Osteocyte (in vitro differentiated cells): ENCODE measurements around the gene RGS13. TPM values are rescaled to one million over a fixed set of nuclear protein-coding genes. Genes with fewer than 3 reads are reported as not detected.
A peak's percentile ranks its signal among the peaks of the same experiment; 100 is the strongest.

Experiments
- DNase-seq: peaks from one replicate; pipeline ENCODE4 v3.0.0; 2021; ENCODE audit warnings: mixed read lengths; ENCODE audit not compliant: unreplicated experiment; ENCODE audit errors: extremely low spot score
- H3K27ac Mint-ChIP-seq: one replicate; pipeline ENCODE4 v1.8.0; 2021; ENCODE audit warnings: mild to moderate bottlenecking, mixed read lengths; ENCODE audit not compliant: unreplicated experiment
- H3K27me3 Mint-ChIP-seq: one replicate; pipeline ENCODE4 v1.8.0; 2021; ENCODE audit warnings: mixed read lengths; ENCODE audit not compliant: unreplicated experiment
- H3K36me3 Mint-ChIP-seq: one replicate; pipeline ENCODE4 v1.8.0; 2021; ENCODE audit warnings: mixed read lengths; ENCODE audit not compliant: unreplicated experiment
- H3K4me1 Mint-ChIP-seq: one replicate; pipeline ENCODE4 v1.8.0; 2021; ENCODE audit warnings: mixed read lengths; ENCODE audit not compliant: unreplicated experiment
- H3K4me3 Mint-ChIP-seq: one replicate; pipeline ENCODE4 v1.8.0; 2021; ENCODE audit warnings: mild to moderate bottlenecking, moderate library complexity, mixed read lengths; ENCODE audit not compliant: unreplicated experiment
- H3K9me3 Mint-ChIP-seq: one replicate; pipeline ENCODE4 v1.8.0; 2021; ENCODE audit warnings: mixed read lengths; ENCODE audit not compliant: unreplicated experiment
- total RNA-seq: library from RNA; stranded (reverse); gene quantifications from 2 replicates; pipeline ENCODE4 v1.2.1, GENCODE V29; 2021
- TF ChIP-seq, protein P1 (sequence below): fragments of 200-600 bp; sonication (generic); IDR thresholded peaks from 2 replicates; pipeline ENCODE4 v1.5.0; 2021; ENCODE audit warnings: antibody characterized with exemption, mild to moderate bottlenecking, moderate library complexity

RGS13 gene
- total RNA-seq, 1 donor from 2014 or later, result not detected

DNA sequence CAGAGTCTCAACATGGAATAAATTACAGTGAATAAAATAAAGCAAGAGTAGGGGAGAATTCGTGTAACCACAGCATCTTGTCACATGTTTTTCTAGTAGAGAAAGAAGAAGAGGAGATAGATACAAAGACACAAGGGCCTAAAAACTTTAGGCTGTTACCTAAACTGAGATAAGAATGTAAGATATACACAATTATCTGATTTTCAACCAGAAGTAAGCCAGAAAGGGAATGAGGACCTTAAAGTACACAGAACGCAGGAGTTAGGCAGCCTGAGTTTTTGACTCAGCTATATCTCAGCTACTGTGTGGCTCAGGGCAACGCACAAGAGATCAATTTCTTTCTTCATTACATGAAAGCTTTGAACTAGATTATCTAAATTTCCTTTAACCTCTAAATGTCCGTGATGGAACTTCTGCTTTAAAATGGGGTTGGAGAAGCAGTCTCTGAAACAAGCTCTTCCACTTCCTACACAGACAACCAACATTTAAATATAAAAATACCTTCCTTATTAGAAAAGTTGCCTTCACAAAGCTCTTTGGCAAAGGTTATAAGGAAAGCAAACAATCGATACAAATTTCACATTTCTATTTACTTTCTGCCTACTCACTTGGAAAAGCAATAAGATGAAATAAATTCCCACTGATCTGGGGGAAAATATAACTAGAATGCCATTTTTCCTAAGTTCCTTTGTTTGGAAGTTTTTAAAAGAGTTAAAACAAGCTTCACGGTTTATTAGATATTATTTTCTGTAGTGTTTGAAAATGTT lies 5.2 kb upstream of the RGS13 start:
- Mint-ChIP-seq H3K36me3 (no peaks in the 10 kb centered on the region), H3K4me3 (no peak overlapping the region), H3K4me1 (peaks cover 13% of the 10 kb centered on the region), H3K27ac (no peak overlapping the region), H3K9me3 (no peaks in the 10 kb centered on the region), H3K27me3 (no peaks in the 10 kb centered on the region)
- no peak for DNase-seq
- TF ChIP-seq, protein P1, sequence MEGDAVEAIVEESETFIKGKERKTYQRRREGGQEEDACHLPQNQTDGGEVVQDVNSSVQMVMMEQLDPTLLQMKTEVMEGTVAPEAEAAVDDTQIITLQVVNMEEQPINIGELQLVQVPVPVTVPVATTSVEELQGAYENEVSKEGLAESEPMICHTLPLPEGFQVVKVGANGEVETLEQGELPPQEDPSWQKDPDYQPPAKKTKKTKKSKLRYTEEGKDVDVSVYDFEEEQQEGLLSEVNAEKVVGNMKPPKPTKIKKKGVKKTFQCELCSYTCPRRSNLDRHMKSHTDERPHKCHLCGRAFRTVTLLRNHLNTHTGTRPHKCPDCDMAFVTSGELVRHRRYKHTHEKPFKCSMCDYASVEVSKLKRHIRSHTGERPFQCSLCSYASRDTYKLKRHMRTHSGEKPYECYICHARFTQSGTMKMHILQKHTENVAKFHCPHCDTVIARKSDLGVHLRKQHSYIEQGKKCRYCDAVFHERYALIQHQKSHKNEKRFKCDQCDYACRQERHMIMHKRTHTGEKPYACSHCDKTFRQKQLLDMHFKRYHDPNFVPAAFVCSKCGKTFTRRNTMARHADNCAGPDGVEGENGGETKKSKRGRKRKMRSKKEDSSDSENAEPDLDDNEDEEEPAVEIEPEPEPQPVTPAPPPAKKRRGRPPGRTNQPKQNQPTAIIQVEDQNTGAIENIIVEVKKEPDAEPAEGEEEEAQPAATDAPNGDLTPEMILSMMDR, result no peak

DNA sequence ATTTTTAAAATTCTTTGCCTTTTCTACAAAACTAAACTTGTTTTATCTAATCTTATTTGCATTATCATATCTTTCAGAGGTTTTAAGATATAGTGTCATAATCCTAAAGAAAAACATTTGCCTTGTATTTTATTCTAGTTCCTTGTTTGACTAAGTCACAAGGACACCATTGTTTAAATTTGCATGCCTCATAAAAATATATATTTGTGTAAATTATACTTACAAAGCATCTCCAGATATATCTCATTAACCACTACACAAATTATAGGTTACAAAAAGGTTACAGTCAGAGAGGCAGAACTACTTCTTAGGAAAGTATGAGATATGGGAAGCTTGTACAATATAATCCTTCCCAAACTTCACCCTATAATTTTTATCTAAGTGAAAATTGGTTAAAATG lies 4.2 kb upstream of the RGS13 start:
- no peak overlapping the region for H3K4me3 Mint-ChIP-seq
- H3K27ac Mint-ChIP-seq, result no peak overlapping the region

DNA sequence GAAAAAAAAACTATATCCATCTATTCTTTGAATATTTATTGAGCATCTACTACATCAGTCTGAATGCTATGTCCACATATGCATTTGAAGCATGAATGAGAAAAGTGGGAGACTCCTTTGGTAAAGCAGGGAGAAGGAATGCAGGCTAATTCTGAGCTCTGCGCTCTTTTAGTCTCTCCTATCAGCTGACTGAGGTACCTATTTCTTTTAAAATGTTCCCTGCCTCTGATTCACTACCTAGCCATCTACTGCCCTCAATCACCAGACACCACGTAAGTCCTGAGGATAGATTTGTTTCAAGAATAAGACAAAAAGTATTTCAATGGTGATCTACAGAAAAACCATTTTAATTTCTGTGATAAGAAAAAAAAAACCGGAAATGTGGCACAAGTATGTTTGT lies 3.8 kb upstream of the RGS13 start:
- no peak for DNase-seq
- Mint-ChIP-seq H3K4me3 (no peak overlapping the region), H3K36me3 (no peaks in the 10 kb centered on the region), H3K27me3 (no peaks in the 10 kb centered on the region), H3K27ac (no peak overlapping the region), H3K9me3 (no peaks in the 10 kb centered on the region), H3K4me1 (peaks cover 10% of the 10 kb centered on the region)
- TF ChIP-seq, protein P1, result no peak

More for the DNA sequence above, 4.2 kb upstream of the RGS13 start:
- peaks cover 10% of the 10 kb centered on the region for H3K4me1 Mint-ChIP-seq
- H3K27me3 Mint-ChIP-seq, result no peaks in the 10 kb centered on the region
- DNase-seq, result no peak
- TF ChIP-seq, protein P1, result no peak
- no peaks in the 10 kb centered on the region for H3K9me3 Mint-ChIP-seq
- no peaks in the 10 kb centered on the region for H3K36me3 Mint-ChIP-seq

DNA sequence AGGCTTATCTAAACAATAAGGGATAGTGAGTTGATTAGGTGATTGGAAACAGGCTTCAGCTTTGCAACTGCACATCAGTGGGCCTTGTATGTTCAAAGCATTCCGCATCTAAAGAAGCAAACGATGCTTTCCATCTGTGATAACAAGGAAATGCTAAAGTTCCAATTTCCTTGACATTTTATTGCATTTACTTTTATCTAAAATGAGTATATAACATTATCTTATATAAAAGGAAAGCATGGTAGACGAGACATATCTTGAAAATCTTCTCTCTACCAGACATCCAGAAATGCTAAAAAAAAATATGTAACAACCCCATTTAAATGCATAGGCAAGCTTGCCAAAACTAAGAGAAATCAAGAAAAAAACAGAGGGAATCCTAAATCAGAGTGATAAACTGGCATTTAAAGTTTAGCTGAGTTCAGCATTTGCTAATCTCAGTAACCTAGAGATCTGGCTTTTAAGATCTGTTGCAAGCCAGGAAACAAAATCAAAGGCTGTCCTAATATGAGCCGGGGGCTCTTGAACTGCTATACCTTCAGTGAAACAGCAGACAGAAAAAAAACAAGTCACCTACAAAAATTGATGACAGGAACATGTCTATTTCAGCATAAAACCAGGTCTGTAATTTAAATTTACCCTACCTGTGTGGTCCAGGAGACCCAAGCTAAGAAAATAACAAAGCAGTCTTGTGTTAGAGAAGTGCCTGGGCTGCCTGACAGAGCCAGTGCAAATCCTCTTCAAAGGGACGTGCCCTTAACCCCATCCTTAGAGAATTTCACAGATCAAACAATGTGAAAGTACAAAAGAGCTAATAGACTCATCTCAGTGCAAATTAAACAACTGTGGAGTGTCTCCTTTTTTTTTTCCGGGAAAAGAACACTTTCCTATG lies 3.1 kb upstream of the RGS13 start:
- Mint-ChIP-seq H3K36me3 (no peaks in the 10 kb centered on the region), H3K4me1 (peaks cover 10% of the 10 kb centered on the region), H3K27me3 (no peaks in the 10 kb centered on the region), H3K9me3 (no peaks in the 10 kb centered on the region), H3K27ac (no peak overlapping the region), H3K4me3 (peak overlapping the region; percentile 9)
- TF ChIP-seq, protein P1, result no peak
- no peak for DNase-seq
